Measurements from ENCODE around the gene COL13A1. TPM values are rescaled to one million over a fixed set of nuclear protein-coding genes. Genes with fewer than 3 reads are reported as not detected.

The COL13A1 gene
- polyA plus RNA-seq, 1 of the 3 experiments (the other 2 are of a cell fraction): 26.7 TPM

DNA sequence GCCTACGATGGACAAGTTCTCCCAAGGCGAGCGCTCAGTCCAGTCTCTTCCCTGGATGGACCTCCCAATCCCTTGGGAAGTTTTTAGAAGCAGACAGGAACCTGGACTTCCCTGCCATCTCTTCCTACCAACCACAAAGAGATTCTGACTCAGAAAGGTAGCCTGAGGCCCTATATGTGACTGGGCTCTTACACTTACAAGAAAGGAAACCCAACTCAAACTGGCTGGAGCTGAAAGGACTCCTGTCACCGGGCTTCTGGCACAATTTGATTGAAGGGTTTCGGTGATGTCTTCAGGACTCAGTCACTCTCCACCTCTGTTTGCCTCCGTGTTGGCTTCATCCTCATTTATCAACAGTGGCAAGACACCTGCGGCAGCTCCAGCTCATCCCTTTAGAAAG is 3.7 kb upstream of the COL13A1 start (continued):
- TF ChIP-seq, protein P1, sequence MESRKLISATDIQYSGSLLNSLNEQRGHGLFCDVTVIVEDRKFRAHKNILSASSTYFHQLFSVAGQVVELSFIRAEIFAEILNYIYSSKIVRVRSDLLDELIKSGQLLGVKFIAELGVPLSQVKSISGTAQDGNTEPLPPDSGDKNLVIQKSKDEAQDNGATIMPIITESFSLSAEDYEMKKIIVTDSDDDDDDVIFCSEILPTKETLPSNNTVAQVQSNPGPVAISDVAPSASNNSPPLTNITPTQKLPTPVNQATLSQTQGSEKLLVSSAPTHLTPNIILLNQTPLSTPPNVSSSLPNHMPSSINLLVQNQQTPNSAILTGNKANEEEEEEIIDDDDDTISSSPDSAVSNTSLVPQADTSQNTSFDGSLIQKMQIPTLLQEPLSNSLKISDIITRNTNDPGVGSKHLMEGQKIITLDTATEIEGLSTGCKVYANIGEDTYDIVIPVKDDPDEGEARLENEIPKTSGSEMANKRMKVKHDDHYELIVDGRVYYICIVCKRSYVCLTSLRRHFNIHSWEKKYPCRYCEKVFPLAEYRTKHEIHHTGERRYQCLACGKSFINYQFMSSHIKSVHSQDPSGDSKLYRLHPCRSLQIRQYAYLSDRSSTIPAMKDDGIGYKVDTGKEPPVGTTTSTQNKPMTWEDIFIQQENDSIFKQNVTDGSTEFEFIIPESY (IDR thresholded peaks at IDR 0.05; ENCODE audit: borderline replicate concordance, low read depth): no peak
- TF ChIP-seq NFIC (IDR thresholded peaks at IDR 0.05; ENCODE audit: borderline replicate concordance) (no peak), SIN3A (IDR thresholded peaks at IDR 0.05; ENCODE audit: borderline replicate concordance, low read depth, low read length) (no peak)

DNA sequence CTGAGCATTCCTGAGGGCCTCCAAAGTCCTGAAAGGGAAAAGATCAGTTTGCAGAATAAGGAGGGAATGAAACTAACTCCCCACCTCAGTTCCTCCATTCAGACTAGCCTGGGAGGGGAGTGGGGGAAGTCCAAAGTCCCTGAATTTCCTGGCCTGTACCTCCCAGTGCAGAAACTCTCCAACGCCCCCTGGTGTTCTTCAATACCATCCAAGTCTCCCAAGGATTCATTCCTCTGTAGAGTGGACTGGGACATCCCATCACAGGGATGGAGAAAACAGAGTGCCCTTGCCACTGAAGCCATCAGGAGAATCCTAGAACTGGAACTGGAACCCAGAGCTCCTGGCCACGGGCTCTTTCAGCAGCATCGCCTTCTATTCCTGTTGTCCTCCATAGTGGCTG is 1.6 kb upstream of the COL13A1 start:
- Histone ChIP-seq H3K4me2 (no peak overlapping the region), H3K4me3 (ENCODE audit: low read depth in 2 of 2, low read length in 1 of 2) (no peak overlapping the region; a peak in 1 of 4 replicates), H3K27me3 (ENCODE audit: insufficient read depth) (0 out of 2 replicates have a peak, but pooled peaks cover 10% of the 10 kb centered on the region), H3K9me3 (no peaks in the 10 kb centered on the region), H3K79me2 (ENCODE audit: insufficient read depth) (peaks cover 24% of the 10 kb centered on the region; the same call in 1 of the 2 replicates), H3K36me3 (replicated peaks in 1 of 2; ENCODE audit: control insufficient read depth in 1 of 2, insufficient read depth in 2 of 2, low read length in 1 of 2) (no peaks in the 10 kb centered on the region), H3K27ac (ENCODE audit: low read depth in 2 of 2, low read length in 1 of 2) (no peak overlapping the region), H4K20me1 (ENCODE audit: insufficient read depth) (no peaks in the 10 kb centered on the region), H3K9me2 (no peaks in the 10 kb centered on the region), H3K4me1 (ENCODE audit: control insufficient read depth in 1 of 2, insufficient read depth in 2 of 2, low read depth in 1 of 2, low read length in 1 of 2) (peaks cover 0 to 10% of the 10 kb centered on the region in 2 experiments; a peak in 2 of 4 replicates), H3F3A (replicated peaks; ENCODE audit: insufficient read depth) (peaks cover 3% of the 10 kb centered on the region), H2AFZ (ENCODE audit: low read depth) (no peak overlapping the region), H3K9ac (no peak overlapping the region)
- DNase-seq: peak; percentile 73
- ChIA-PET CTCF (interaction anchor here (0.6 to 15.4 kb wide), 50 partner anchors 8 to 393 kb away, joined by 3 to 160 read pairs (median 5); no protein-coding TSS in a partner anchor), POLR2A (no interaction called here)
- TF ChIP-seq, protein P2, sequence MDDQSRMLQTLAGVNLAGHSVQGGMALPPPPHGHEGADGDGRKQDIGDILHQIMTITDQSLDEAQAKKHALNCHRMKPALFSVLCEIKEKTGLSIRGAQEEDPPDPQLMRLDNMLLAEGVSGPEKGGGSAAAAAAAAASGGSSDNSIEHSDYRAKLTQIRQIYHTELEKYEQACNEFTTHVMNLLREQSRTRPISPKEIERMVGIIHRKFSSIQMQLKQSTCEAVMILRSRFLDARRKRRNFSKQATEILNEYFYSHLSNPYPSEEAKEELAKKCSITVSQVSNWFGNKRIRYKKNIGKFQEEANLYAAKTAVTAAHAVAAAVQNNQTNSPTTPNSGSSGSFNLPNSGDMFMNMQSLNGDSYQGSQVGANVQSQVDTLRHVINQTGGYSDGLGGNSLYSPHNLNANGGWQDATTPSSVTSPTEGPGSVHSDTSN (IDR thresholded peaks at IDR 0.05): no peak
- TF ChIP-seq, protein P3, sequence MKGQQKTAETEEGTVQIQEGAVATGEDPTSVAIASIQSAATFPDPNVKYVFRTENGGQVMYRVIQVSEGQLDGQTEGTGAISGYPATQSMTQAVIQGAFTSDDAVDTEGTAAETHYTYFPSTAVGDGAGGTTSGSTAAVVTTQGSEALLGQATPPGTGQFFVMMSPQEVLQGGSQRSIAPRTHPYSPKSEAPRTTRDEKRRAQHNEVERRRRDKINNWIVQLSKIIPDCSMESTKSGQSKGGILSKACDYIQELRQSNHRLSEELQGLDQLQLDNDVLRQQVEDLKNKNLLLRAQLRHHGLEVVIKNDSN (IDR thresholded peaks at IDR 0.05; ENCODE audit: borderline replicate concordance, low read depth): no peak
- TF ChIP-seq, protein P4, sequence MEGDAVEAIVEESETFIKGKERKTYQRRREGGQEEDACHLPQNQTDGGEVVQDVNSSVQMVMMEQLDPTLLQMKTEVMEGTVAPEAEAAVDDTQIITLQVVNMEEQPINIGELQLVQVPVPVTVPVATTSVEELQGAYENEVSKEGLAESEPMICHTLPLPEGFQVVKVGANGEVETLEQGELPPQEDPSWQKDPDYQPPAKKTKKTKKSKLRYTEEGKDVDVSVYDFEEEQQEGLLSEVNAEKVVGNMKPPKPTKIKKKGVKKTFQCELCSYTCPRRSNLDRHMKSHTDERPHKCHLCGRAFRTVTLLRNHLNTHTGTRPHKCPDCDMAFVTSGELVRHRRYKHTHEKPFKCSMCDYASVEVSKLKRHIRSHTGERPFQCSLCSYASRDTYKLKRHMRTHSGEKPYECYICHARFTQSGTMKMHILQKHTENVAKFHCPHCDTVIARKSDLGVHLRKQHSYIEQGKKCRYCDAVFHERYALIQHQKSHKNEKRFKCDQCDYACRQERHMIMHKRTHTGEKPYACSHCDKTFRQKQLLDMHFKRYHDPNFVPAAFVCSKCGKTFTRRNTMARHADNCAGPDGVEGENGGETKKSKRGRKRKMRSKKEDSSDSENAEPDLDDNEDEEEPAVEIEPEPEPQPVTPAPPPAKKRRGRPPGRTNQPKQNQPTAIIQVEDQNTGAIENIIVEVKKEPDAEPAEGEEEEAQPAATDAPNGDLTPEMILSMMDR (IDR thresholded peaks at IDR 0.05): peak; percentile 79
- no peak for TF ChIP-seq EP300 (IDR thresholded peaks at IDR 0.05; ENCODE audit: borderline replicate concordance in 1 of 2, low read depth in 1 of 2, low read length in 1 of 2)
- TF ChIP-seq RFX5 (IDR thresholded peaks at IDR 0.05; ENCODE audit: low read length): no peak
- peak; percentile 81 for TF ChIP-seq SMC3 (IDR thresholded peaks at IDR 0.05; ENCODE audit: low read depth, low read length)
- no peak for TF ChIP-seq ELF1 (IDR thresholded peaks at IDR 0.05)
- TF ChIP-seq, protein P5, sequence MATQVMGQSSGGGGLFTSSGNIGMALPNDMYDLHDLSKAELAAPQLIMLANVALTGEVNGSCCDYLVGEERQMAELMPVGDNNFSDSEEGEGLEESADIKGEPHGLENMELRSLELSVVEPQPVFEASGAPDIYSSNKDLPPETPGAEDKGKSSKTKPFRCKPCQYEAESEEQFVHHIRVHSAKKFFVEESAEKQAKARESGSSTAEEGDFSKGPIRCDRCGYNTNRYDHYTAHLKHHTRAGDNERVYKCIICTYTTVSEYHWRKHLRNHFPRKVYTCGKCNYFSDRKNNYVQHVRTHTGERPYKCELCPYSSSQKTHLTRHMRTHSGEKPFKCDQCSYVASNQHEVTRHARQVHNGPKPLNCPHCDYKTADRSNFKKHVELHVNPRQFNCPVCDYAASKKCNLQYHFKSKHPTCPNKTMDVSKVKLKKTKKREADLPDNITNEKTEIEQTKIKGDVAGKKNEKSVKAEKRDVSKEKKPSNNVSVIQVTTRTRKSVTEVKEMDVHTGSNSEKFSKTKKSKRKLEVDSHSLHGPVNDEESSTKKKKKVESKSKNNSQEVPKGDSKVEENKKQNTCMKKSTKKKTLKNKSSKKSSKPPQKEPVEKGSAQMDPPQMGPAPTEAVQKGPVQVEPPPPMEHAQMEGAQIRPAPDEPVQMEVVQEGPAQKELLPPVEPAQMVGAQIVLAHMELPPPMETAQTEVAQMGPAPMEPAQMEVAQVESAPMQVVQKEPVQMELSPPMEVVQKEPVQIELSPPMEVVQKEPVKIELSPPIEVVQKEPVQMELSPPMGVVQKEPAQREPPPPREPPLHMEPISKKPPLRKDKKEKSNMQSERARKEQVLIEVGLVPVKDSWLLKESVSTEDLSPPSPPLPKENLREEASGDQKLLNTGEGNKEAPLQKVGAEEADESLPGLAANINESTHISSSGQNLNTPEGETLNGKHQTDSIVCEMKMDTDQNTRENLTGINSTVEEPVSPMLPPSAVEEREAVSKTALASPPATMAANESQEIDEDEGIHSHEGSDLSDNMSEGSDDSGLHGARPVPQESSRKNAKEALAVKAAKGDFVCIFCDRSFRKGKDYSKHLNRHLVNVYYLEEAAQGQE (IDR thresholded peaks at IDR 0.05; ENCODE audit: low read depth, low read length): no peak
- peak; percentile 77 for TF ChIP-seq RAD21 (IDR thresholded peaks at IDR 0.05; ENCODE audit: low read length)
- TF ChIP-seq FOXJ3 (CRISPR knock-in tag; IDR thresholded peaks at IDR 0.05): no peak
- TF ChIP-seq TEAD4 (IDR thresholded peaks at IDR 0.05; ENCODE audit: borderline replicate concordance, insufficient read depth): no peak
- TF ChIP-seq GATA2 (CRISPR knock-in tag; IDR thresholded peaks at IDR 0.05): no peak
- 24% methylated on average over 3 of the region's 3 CpGs for WGBS (ENCODE audit: low lambda C conversion rate)

Measured in SK-N-SH (cell line).